ENCODE measurements around the gene UBE2H.

UBE2H gene

GRCh38 chr7:129952086-129952652 is 591 bp downstream of the UBE2H start:
- no peak for DNase-seq (ENCODE audit: extremely low spot score)
- POLR2A ChIA-PET: no interaction called here
- TF ChIP-seq ZNF384 (IDR thresholded peaks at IDR 0.05): no peak
- no peak for TF ChIP-seq FOXK2 (IDR thresholded peaks at IDR 0.05)
- TF ChIP-seq NFRKB (IDR thresholded peaks at IDR 0.05): no peak
- no peak for TF ChIP-seq FOXM1 (IDR thresholded peaks at IDR 0.05; ENCODE audit: borderline replicate concordance)
- no peak for TF ChIP-seq SP1 (IDR thresholded peaks at IDR 0.05)
- TF ChIP-seq CTBP1 (IDR thresholded peaks at IDR 0.05; ENCODE audit: borderline replicate concordance): no peak
- TF ChIP-seq L3MBTL2 (conservative IDR thresholded peaks at IDR 0.05): no peak
- TF ChIP-seq HDGF (IDR thresholded peaks at IDR 0.05; ENCODE audit: borderline replicate concordance): no peak
- TF ChIP-seq, protein P1, sequence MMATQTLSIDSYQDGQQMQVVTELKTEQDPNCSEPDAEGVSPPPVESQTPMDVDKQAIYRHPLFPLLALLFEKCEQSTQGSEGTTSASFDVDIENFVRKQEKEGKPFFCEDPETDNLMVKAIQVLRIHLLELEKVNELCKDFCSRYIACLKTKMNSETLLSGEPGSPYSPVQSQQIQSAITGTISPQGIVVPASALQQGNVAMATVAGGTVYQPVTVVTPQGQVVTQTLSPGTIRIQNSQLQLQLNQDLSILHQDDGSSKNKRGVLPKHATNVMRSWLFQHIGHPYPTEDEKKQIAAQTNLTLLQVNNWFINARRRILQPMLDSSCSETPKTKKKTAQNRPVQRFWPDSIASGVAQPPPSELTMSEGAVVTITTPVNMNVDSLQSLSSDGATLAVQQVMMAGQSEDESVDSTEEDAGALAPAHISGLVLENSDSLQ (IDR thresholded peaks at IDR 0.05): no peak
- TF ChIP-seq FOXA1 (IDR thresholded peaks at IDR 0.05): no peak
- TF ChIP-seq SUZ12 (IDR thresholded peaks at IDR 0.05): no peak
- no peak for TF ChIP-seq ELF4 (IDR thresholded peaks at IDR 0.05)
- TF ChIP-seq LEF1 (IDR thresholded peaks at IDR 0.05; ENCODE audit: borderline replicate concordance): no peak
- no peak for TF ChIP-seq BHLHE40 (IDR thresholded peaks at IDR 0.05; ENCODE audit: borderline replicate concordance)
- TF ChIP-seq ARNT (IDR thresholded peaks at IDR 0.05): no peak
- TF ChIP-seq TARDBP (IDR thresholded peaks at IDR 0.05): no peak
- CTCF ChIA-PET: no interaction called here

GRCh38 chr7:129951226-129952085 is 1.3 kb downstream of the UBE2H start:
- TF ChIP-seq, protein P1 (IDR thresholded peaks at IDR 0.05): no peak
- no peak for TF ChIP-seq BHLHE40 (IDR thresholded peaks at IDR 0.05; ENCODE audit: borderline replicate concordance)
- TF ChIP-seq L3MBTL2 (conservative IDR thresholded peaks at IDR 0.05): no peak
- TF ChIP-seq CTBP1 (IDR thresholded peaks at IDR 0.05; ENCODE audit: borderline replicate concordance): no peak
- TF ChIP-seq ZNF384 (IDR thresholded peaks at IDR 0.05): no peak
- TF ChIP-seq FOXM1 (IDR thresholded peaks at IDR 0.05; ENCODE audit: borderline replicate concordance): no peak
- TF ChIP-seq HDGF (IDR thresholded peaks at IDR 0.05; ENCODE audit: borderline replicate concordance): no peak
- no peak for TF ChIP-seq FOXA1 (IDR thresholded peaks at IDR 0.05)
- TF ChIP-seq ELF4 (IDR thresholded peaks at IDR 0.05): no peak
- no peak for TF ChIP-seq ARNT (IDR thresholded peaks at IDR 0.05)
- TF ChIP-seq SP1 (IDR thresholded peaks at IDR 0.05): no peak
- no peak for TF ChIP-seq LEF1 (IDR thresholded peaks at IDR 0.05; ENCODE audit: borderline replicate concordance)
- no peak for TF ChIP-seq SUZ12 (IDR thresholded peaks at IDR 0.05)
- TF ChIP-seq FOXK2 (IDR thresholded peaks at IDR 0.05): no peak
- no peak for TF ChIP-seq NFRKB (IDR thresholded peaks at IDR 0.05)
- TF ChIP-seq TARDBP (IDR thresholded peaks at IDR 0.05): no peak
- DNase-seq (ENCODE audit: extremely low spot score): no peak
- ChIA-PET POLR2A (no interaction called here), CTCF (interaction anchor here (0.5 to 0.6 kb wide), 3 partner anchors 51 to 356 kb away, joined by 3 to 6 read pairs (median 3); no protein-coding TSS in a partner anchor)

DNA sequence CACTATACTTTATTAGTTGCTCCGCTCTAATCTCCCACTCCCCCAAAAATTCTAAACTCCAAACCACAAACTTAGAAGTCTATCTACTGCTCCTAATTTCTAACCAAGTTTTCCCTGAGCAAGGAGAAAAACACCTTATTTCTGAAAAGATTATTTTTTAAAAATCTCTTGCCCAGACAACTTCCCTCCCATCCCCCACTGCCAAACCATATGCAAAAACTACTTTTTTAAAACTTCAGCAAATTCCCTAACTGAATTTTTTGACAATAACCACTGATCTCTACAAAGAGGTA is 1.9 kb downstream of the UBE2H start:
- DNase-seq (ENCODE audit: extremely low spot score): no peak
- CTCF ChIA-PET: no interaction called here
- TF ChIP-seq L3MBTL2 (conservative IDR thresholded peaks at IDR 0.05): no peak
- no peak for TF ChIP-seq TARDBP (IDR thresholded peaks at IDR 0.05)
- no peak for TF ChIP-seq ARNT (IDR thresholded peaks at IDR 0.05)
- TF ChIP-seq SP1 (IDR thresholded peaks at IDR 0.05): no peak
- TF ChIP-seq HDGF (IDR thresholded peaks at IDR 0.05; ENCODE audit: borderline replicate concordance): no peak
- TF ChIP-seq FOXK2 (IDR thresholded peaks at IDR 0.05): no peak
- TF ChIP-seq CTBP1 (IDR thresholded peaks at IDR 0.05; ENCODE audit: borderline replicate concordance): no peak
- TF ChIP-seq SUZ12 (IDR thresholded peaks at IDR 0.05): no peak
- TF ChIP-seq LEF1 (IDR thresholded peaks at IDR 0.05; ENCODE audit: borderline replicate concordance): no peak
- POLR2A ChIA-PET: no interaction called here

GRCh38 chr7:129950191-129950932 is 2.4 kb downstream of the UBE2H start:
- POLR2A ChIA-PET: no interaction called here
- no peak for DNase-seq (ENCODE audit: extremely low spot score)
- TF ChIP-seq LEF1 (IDR thresholded peaks at IDR 0.05; ENCODE audit: borderline replicate concordance) (no peak), L3MBTL2 (conservative IDR thresholded peaks at IDR 0.05) (no peak), FOXA1 (IDR thresholded peaks at IDR 0.05) (no peak), FOXK2 (IDR thresholded peaks at IDR 0.05) (no peak), SUZ12 (IDR thresholded peaks at IDR 0.05) (no peak), ARNT (IDR thresholded peaks at IDR 0.05) (no peak), SP1 (IDR thresholded peaks at IDR 0.05) (no peak), NFRKB (IDR thresholded peaks at IDR 0.05) (no peak), TARDBP (IDR thresholded peaks at IDR 0.05) (no peak), HDGF (IDR thresholded peaks at IDR 0.05; ENCODE audit: borderline replicate concordance) (no peak), BHLHE40 (IDR thresholded peaks at IDR 0.05; ENCODE audit: borderline replicate concordance) (no peak), FOXM1 (IDR thresholded peaks at IDR 0.05; ENCODE audit: borderline replicate concordance) (no peak), ELF4 (IDR thresholded peaks at IDR 0.05) (no peak), ZNF384 (IDR thresholded peaks at IDR 0.05) (no peak), CTBP1 (IDR thresholded peaks at IDR 0.05; ENCODE audit: borderline replicate concordance) (no peak)
- TF ChIP-seq, protein P1 (IDR thresholded peaks at IDR 0.05): no peak
- CTCF ChIA-PET: no interaction called here
